Inflammatory macrophage treated with lipopolysaccharide for 1 hour (primary cell): ENCODE results near the gene UBE4B.
"Not testable (repeated sequence)": the region's sequence is repeated elsewhere in the genome, so short reads cannot be mapped to it uniquely, and the experiment has no call there.

Experiments used
- DNase-seq, 2 donors: peaks; one replicate each; pipeline ENCODE4 v3.0.0-alpha.2; 2020 to 2022

Gene UBE4B

GRCh38 chr1:10045480-10046355 lies 13.0 kb downstream of the UBE4B start:
- DNase-seq: no peak

DNA sequence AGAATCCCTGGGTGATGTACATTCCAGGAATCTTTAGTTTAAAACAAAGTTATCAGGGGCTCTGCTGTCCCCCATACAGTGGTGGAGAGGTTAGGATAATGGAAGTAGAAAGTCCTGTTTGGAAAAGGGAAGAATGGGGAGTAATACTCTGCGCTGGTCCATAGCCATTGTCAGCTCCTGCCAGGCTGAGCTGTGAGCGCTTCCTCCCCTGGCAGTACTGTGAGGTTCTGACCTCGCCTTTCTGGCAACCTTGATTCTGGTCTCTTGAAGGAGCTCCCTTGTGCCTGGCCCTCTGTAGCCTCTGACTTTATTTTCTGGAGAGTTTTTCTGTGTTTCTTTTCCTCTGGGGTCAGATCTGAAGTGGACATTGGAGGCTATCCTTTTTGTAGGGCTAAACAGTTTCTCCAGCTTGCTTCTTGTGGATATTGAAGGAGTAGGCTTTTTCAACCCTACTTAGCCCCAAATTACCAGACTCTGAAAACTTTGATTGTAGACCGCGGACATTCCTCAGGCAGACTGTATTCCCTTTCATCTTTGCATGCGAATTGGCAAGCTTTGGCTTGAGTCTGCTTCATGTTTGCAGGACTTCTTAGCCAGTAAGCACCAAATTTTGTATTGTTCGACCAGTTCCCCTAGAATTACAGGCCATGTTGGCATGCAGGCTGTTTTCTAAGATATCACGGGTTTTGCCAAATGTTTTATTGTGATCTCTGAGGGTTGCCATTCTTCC lies 13.8 kb downstream of the UBE4B start:
- no peak for DNase-seq

GRCh38 chr1:10048601-10049000 lies 15.8 kb downstream of the UBE4B start:
- no peak for DNase-seq

- DNase-seq: no peak
Observed at GRCh38 chr1:10050611-10051010, 17.9 kb downstream of the UBE4B start.

DNA sequence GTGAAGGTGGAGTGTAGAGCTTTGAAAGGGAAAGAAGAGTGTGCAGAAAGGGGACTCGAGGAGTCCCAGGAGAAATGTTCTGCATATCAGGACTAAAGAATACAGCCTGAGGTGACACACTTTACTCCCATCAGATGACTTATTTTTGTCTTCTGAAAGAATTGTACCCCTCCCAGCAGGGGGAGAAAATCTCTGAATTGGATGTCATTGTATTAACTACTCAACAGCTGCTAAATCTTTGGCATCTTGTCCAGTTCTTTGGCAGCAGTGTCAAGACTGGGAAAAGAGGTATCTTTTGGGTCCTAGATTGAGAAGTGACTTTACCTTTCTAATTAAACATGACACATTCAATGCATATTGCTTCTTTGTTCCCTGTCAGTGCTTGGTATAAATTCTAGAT lies 18.9 kb downstream of the UBE4B start:
- DNase-seq: no peak

DNA sequence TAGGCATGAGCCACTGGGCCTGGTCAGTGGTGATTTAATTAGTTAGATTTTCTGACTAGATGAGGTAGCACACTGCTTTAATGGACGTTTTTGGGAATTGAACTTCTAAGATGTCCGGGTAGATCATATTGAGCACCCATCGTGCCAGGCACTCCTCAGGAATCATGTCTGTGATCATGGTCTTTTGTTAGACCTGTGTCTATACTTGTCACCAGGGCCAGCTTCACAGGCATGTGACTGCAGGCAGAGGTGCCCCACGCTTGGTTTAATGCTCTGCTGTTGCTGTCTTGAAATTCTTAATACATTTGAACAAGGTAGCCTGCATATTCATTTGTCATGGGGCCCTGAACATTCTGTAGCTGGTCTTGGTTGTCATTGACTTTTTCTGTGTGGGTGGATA lies 19.6 kb downstream of the UBE4B start:
- no peak for DNase-seq

DNA sequence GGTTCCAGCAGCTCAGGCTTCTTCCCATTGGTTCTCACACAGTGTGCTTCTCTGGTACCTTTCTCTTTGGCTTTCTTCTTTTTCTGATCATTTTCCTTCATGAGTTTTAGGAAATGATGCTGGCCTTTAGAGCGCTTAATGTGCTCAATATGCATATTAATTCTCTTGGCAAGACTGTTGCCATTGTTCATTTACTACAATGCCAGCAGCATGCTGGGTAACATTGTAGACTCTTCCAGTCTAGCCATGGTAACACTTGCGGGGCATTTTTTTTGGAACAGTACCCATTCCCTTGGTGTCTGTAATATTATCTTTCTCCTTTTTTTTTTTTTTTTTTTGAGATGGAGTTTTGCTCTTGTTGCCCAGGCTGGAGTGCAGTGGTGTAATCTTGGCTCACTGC lies 21.7 kb downstream of the UBE4B start:
- no peak for DNase-seq

- DNase-seq: no peak
Observed at GRCh38 chr1:10056599-10056987, 23.8 kb downstream of the UBE4B start.

DNA sequence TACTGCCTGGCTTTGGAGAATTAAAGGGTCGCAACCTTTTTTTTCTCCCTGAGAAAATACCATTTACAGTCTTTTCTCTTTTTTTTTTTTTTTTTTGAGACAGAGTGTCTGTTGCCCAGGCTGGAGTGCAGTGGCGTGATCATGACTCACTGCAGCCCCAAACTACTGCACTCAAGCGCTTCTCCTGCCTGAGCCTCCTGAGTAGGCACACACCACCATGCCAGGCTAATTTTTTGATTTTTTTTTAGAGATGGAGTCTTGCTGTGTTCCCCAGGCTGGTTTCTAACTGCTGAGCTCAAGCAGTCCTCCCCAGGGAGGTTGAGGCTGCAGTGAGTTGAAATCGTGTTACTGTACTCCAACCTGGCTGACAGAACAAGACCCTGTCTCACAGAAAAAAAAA lies 24.6 kb downstream of the UBE4B start:
- peak in 1 of 2 donors; percentile 30 for DNase-seq

DNA sequence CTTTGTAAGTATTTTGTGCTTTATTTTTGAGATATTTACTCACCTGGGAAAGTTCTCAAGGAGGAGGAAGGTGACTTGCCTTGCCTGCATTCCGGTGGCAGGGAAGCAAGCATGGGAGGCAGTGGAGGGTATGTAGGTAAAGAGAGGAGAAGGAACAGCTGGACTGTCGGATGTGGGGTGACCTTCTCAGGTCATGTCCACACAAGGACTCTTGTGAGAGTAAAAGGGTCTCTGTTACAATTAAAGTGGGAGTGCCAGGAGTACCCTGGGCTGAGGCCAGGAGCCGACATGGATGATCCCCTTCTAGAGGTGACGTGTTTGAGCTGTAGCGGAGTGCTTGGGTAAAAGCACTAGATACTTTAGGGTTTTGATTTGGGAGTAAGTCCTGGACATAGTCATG lies 25.0 kb downstream of the UBE4B start:
- DNase-seq: no peak

DNA sequence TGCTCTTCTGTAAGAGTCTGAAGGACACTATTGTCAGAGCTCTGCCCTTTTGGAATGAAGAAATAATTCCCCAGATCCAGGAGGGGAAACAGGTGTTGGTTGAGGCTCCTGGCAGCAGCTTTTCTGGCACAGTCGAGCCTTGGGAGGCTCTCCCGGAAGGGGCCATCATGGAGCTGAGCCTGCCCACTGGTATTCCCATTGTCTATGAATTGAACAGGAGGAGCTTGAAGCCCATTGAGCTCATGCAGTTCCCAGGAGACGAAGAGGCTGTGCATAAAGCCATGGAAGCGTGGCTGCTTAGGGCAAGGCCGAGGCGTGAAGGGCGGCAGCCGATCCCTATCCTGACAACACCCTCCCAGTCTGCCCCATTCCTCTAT lies 26.6 kb downstream of the UBE4B start:
- DNase-seq: no peak

DNA sequence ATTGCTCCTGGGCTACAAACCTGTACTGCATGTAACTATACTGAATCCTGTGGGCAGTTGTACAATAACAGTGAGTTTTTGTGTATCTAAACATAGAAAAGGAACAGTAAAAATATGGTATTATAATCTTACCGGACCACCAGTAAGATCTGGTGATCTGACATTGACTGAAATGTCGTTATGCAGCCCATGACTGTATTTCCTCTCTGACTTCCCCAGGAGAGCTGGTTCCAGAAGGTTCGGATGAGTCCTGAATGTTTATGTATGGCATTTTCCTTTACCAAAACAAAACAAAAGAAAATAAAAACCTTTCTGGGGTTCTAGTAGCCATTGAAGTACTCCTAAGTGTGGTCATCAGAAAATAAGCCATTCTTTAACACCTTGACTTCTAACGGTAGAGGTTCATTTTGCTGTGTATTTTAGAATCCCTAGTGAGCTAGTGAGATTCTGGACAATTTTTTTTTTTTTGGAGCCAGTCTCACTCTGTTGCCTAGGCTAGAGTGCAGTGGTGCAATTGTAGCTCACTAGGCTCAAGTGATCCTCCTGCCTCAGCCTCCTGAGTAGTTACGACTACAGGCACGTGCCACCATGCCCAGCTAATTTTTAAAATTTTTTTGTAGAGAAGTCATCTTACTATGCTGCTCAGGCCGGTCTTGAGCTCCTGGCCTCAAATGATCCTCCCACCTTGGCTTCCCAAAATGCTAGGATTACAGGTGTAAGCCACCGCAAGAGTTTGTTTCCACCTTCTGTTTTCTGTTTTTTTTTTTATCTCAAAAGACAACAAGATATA lies 27.7 kb downstream of the UBE4B start:
- no peak for DNase-seq

DNA sequence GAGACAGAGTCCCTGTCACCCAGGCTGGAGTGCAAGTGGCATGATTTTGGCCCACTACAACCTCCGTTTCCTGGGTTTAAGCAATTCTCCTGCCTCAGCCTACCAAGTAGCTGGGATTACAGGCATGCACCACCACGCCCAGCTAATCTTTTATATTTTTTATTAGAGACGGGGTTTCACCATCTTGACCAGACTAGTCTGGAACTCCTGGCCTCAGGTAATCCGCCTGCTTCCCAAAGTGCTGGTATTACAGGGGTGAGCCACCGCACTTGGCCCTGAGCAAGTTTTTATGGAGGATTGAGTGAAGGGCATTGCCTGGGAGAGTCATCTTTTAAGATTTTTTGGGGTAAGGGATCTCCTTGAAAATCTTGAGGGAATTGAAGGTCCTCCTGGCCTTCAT lies 28.5 kb downstream of the UBE4B start:
- no peak for DNase-seq

DNA sequence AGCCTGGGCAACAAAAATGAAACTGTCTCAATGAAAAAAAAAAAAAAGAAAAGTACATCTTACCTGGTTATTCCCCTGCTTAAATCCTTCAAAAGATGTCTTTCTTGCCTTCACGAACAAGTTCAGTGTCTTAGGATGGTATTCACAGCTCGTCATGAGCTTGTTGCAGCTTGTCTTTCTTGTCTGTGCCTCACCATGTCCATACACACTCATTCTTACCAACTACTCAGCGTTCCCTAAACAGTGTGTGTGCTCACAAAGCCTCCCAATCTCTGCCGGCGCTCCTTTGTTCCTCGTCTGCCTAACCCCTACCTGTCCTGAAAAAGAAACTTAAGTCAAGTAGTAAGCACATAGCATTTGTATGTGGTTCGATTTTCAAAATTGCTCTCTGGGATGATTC lies 31.1 kb downstream of the UBE4B start:
- no peak for DNase-seq

GRCh38 chr1:10064416-10065343 lies 31.9 kb downstream of the UBE4B start:
- DNase-seq: no peak

- DNase-seq: peak; percentile 80 to 83
Observed at GRCh38 chr1:10065344-10065685, 32.6 kb downstream of the UBE4B start.

GRCh38 chr1:10065760-10066159 lies 33.0 kb downstream of the UBE4B start:
- DNase-seq: no peak

DNA sequence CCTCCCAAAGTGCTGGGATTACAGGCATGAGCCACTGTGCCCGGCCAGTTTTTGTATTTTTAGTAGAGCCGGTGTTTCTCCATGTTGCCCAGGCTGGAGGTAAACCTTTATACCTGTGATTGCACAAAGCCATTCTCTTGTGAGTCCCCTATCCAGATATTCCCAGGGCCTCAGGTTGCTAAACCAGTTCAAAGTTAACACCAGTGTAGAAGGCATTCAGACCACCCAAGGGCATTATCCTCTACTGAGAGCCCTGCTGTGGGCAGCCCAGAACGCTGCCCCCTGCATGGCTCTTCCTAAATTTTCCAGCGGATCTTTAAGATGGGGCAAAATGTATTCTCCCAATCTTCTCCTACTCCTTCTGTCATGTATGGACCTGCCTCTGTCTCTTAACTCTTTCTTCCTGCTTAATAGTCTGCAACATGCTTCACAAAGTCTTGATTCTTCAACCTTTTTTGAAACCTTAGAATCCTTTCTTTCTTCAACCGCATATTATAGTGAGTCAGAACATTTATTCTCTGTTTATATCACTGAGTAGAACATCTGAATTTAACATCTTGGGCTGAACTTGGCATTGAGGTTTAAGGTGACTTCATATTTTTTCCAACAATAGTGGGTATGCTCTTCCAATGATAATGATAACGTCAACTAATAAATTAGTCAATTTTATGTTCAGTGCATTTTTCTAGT lies 36.0 kb downstream of the UBE4B start:
- DNase-seq: no peak

- no peak for DNase-seq
Observed at GRCh38 chr1:10070206-10070605, 37.4 kb downstream of the UBE4B start.

GRCh38 chr1:10071640-10072039 lies 38.9 kb downstream of the UBE4B start:
- no peak for DNase-seq

DNA sequence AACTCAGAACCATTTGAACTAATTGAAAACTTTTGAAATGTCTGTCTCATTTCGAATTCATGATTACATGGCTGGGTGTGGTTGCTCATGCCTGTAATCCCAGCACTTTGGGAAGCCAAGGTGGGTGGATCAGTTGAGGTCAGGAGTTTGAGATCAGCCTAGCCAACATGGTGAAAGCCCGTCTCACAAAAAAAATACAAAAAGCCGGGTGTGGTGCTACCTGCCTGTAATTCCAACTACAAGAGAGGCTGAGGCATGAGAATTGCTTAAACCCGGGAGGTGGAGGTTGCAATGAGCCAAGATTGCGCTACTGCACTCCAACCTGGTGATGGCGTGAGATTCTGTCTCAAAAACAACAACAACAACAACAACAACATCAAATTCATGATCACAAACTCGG lies 40.6 kb downstream of the UBE4B start:
- DNase-seq: not testable (repeated sequence)
